SK-N-SH treated with all-trans-retinoic acid at 6 μM for 48 hours (cell line): ENCODE data around the gene DDAH1.

ENCODE experiments used
- ATAC-seq: fragments of 200-7000 bp; cut with Tn5 transposase; 3 replicates; pipeline ENCODE4 v1.9.1; 2020; ENCODE audit warnings: mild to moderate bottlenecking, moderate library complexity
- BACH2 ChIP-seq: fragments of 250-450 bp; sonication (Bioruptor Pico); IDR thresholded peaks from 2 replicates; pipeline ENCODE4 v1.9.0; 2021; ENCODE audit warnings: mild to moderate bottlenecking, borderline replicate concordance
- CREB5 ChIP-seq: fragments of 250-450 bp; sonication (Bioruptor Pico); IDR thresholded peaks from 2 replicates; pipeline ENCODE4 v1.5.1; 2020; ENCODE audit warnings: low read depth, mild to moderate bottlenecking, moderate library complexity
- CSDC2 ChIP-seq: fragments of 250-450 bp; sonication (Bioruptor Pico); IDR thresholded peaks from 2 replicates; pipeline ENCODE4 v1.5.0; 2020; ENCODE audit warnings: mild to moderate bottlenecking, moderate library complexity
- CSRNP3 ChIP-seq: fragments of 250-450 bp; sonication (Bioruptor Pico); IDR thresholded peaks from 2 replicates; pipeline ENCODE4 v1.5.1; 2021; ENCODE audit warnings: mild to moderate bottlenecking, moderate library complexity
- ESRRG ChIP-seq: fragments of 250-450 bp; sonication (Bioruptor Pico); IDR thresholded peaks from 2 replicates; pipeline ENCODE4 v1.6.1; 2021; ENCODE audit warnings: mild to moderate bottlenecking
- ISL1 ChIP-seq: fragments of 250-450 bp; sonication (Bioruptor Pico); IDR thresholded peaks from 2 replicates; pipeline ENCODE4 v2.1.2; 2022; ENCODE audit warnings: mild to moderate bottlenecking, moderate library complexity
- PATZ1 ChIP-seq: fragments of 250-450 bp; sonication (Bioruptor Pico); IDR thresholded peaks from 2 replicates; pipeline ENCODE4 v1.8.0; 2020; ENCODE audit warnings: mild to moderate bottlenecking, moderate library complexity, borderline replicate concordance
- PPARA ChIP-seq: fragments of 250-450 bp; sonication (Bioruptor Pico); IDR thresholded peaks from 2 replicates; pipeline ENCODE4 v1.5.0; 2020; ENCODE audit warnings: mild to moderate bottlenecking, borderline replicate concordance
- RARB ChIP-seq: fragments of 250-450 bp; sonication (Bioruptor Pico); IDR thresholded peaks from 2 replicates; pipeline ENCODE4 v1.8.0; 2021; ENCODE audit warnings: mild to moderate bottlenecking, moderate library complexity
- SNAI2 ChIP-seq: fragments of 250-450 bp; sonication (Bioruptor Pico); IDR thresholded peaks from 2 replicates; pipeline ENCODE4 v1.5.0; 2020; ENCODE audit warnings: mild to moderate bottlenecking, moderate library complexity
- TCF4 ChIP-seq: fragments of 250-450 bp; sonication (Bioruptor Pico); IDR thresholded peaks from 2 replicates; pipeline ENCODE4 v1.8.0; 2021; ENCODE audit warnings: mild to moderate bottlenecking, moderate library complexity, borderline replicate concordance
- TOX ChIP-seq: fragments of 250-450 bp; sonication (Bioruptor Pico); IDR thresholded peaks from 2 replicates; pipeline ENCODE4 v1.8.0; 2021; ENCODE audit warnings: mild to moderate bottlenecking, moderate library complexity, borderline replicate concordance
- ZC3H10 ChIP-seq: fragments of 250-450 bp; sonication (Bioruptor Pico); IDR thresholded peaks from 2 replicates; pipeline ENCODE4 v1.5.1; 2021; ENCODE audit warnings: mild to moderate bottlenecking, moderate library complexity
- ZFP30 ChIP-seq: fragments of 450-650 bp; formaldehyde crosslinking; IDR thresholded peaks from 2 replicates; pipeline ENCODE4 v1.5.0; 2022; ENCODE audit warnings: mild to moderate bottlenecking, moderate library complexity
- ZNF565 ChIP-seq: fragments of 450-650 bp; formaldehyde crosslinking; conservative IDR thresholded peaks from 2 replicates; pipeline ENCODE4 v1.5.0; 2020; ENCODE audit warnings: low read depth, mild to moderate bottlenecking, moderate library complexity
- ZNF8 ChIP-seq: fragments of 450-650 bp; formaldehyde crosslinking; IDR thresholded peaks from 2 replicates; pipeline ENCODE4 v1.5.0; 2020; ENCODE audit warnings: mild to moderate bottlenecking, moderate library complexity
- TF ChIP-seq, protein P1 (sequence below): fragments of 250-450 bp; sonication (Bioruptor Pico); IDR thresholded peaks from 2 replicates; pipeline ENCODE4 v1.5.0; 2020; ENCODE audit warnings: mild to moderate bottlenecking, moderate library complexity
- TF ChIP-seq, protein P2 (sequence below): fragments of 250-450 bp; sonication (Bioruptor Pico); IDR thresholded peaks from 2 replicates; pipeline ENCODE4 v1.8.0; 2021; ENCODE audit warnings: low read depth, mild to moderate bottlenecking, moderate library complexity, borderline replicate concordance

DDAH1 gene

GRCh38 chr1:85452948-85453347, 12.0 kb downstream of the DDAH1 start:
- ATAC-seq = peak; percentile 5; the same call in 1 of the 3 replicates
- TF ChIP-seq ISL1 (CRISPR knock-in tag) (peak; percentile 19; the same call in 1 of the 2 replicates), CSRNP3 (CRISPR knock-in tag) (no peak)

- no peak for ATAC-seq
- TF ChIP-seq RARB (CRISPR knock-in tag) (no peak), TOX (no peak), PATZ1 (no peak), CREB5 (no peak), ZC3H10 (CRISPR knock-in tag) (no peak), PPARA (CRISPR knock-in tag) (no peak), BACH2 (CRISPR knock-in tag) (no peak), ZNF565 (CRISPR knock-in tag) (no peak), SNAI2 (CRISPR knock-in tag) (no peak)
- TF ChIP-seq, protein P1, sequence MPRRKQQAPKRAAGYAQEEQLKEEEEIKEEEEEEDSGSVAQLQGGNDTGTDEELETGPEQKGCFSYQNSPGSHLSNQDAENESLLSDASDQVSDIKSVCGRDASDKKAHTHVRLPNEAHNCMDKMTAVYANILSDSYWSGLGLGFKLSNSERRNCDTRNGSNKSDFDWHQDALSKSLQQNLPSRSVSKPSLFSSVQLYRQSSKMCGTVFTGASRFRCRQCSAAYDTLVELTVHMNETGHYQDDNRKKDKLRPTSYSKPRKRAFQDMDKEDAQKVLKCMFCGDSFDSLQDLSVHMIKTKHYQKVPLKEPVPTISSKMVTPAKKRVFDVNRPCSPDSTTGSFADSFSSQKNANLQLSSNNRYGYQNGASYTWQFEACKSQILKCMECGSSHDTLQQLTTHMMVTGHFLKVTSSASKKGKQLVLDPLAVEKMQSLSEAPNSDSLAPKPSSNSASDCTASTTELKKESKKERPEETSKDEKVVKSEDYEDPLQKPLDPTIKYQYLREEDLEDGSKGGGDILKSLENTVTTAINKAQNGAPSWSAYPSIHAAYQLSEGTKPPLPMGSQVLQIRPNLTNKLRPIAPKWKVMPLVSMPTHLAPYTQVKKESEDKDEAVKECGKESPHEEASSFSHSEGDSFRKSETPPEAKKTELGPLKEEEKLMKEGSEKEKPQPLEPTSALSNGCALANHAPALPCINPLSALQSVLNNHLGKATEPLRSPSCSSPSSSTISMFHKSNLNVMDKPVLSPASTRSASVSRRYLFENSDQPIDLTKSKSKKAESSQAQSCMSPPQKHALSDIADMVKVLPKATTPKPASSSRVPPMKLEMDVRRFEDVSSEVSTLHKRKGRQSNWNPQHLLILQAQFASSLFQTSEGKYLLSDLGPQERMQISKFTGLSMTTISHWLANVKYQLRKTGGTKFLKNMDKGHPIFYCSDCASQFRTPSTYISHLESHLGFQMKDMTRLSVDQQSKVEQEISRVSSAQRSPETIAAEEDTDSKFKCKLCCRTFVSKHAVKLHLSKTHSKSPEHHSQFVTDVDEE (CRISPR knock-in tag) = no peak
These were observed 13.6 kb downstream of the DDAH1 start for GRCh38 chr1:85451236-85451830.

DNA sequence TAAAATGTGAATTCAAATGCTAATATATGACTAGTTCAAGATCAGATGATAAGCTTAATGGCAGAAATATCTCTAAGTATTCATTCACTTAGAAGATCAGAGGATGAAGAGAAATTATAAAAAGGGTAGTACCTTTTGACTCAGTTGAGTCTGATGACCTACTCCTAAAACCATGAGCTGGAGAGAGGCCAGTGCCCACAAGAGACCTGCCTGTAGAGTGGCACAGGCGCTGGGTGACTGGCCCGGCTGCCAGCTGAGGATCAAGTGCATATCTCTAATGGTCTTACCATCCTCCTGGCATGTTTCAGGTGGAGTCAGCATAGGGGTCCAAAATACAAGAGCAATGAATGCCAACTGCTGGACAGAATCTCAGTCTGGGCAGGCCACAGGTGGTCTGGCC, 14.1 kb downstream of the DDAH1 start:
- peak; percentile 5; the same call in 1 of the 3 replicates for ATAC-seq
- no peak for TF ChIP-seq CSDC2 (CRISPR knock-in tag)
- TF ChIP-seq, protein P2, sequence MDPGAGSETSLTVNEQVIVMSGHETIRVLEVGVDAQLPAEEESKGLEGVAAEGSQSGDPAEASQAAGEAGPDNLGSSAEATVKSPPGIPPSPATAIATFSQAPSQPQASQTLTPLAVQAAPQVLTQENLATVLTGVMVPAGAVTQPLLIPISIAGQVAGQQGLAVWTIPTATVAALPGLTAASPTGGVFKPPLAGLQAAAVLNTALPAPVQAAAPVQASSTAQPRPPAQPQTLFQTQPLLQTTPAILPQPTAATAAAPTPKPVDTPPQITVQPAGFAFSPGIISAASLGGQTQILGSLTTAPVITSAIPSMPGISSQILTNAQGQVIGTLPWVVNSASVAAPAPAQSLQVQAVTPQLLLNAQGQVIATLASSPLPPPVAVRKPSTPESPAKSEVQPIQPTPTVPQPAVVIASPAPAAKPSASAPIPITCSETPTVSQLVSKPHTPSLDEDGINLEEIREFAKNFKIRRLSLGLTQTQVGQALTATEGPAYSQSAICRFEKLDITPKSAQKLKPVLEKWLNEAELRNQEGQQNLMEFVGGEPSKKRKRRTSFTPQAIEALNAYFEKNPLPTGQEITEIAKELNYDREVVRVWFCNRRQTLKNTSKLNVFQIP (CRISPR knock-in tag) = no peak

- no peak for TF ChIP-seq ZNF565 (CRISPR knock-in tag)
- no peak for TF ChIP-seq TCF4
- no peak for TF ChIP-seq SNAI2 (CRISPR knock-in tag)
- no peak for TF ChIP-seq TOX
- no peak for TF ChIP-seq ESRRG
- TF ChIP-seq ZC3H10 (CRISPR knock-in tag) = no peak
- TF ChIP-seq ZFP30 (CRISPR knock-in tag) = no peak
- TF ChIP-seq ZNF8 (CRISPR knock-in tag) = no peak
- TF ChIP-seq, protein P2 (CRISPR knock-in tag) = no peak
- ATAC-seq = no peak
These were observed 15.6 kb downstream of the DDAH1 start for GRCh38 chr1:85449356-85449755.
